ENCODE measurements around the gene RHOG.

RHOG gene

GRCh38 chr11:3835751-3836150 is 5.0 kb downstream of the RHOG start:
- CTCF ChIA-PET = interaction anchor here (1.0 to 19.0 kb wide), 9 partner anchors 14 to 237 kb away, joined by 3 to 314 read pairs (median 7); partner anchors contain the start of genes PGAP2, RHOG and STIM1
- no peak for DNase-seq

GRCh38 chr11:3834664-3835461 is 5.9 kb downstream of the RHOG start:
- POLR2A ChIA-PET = interaction anchor here (0.8 kb wide), 1 partner anchor 159 kb away, joined by 3 read pairs; no protein-coding TSS in a partner anchor
- peaks cover 60 to 98% (median 94%) of the 10 kb centered on the region in 4 experiments for H3K4me1 ChIP-seq (ENCODE audit: control extremely low read depth in 1 of 4, control insufficient read depth in 4 of 4, insufficient read depth in 4 of 4, low read length in 3 of 4)
- CTCF ChIA-PET = interaction anchor here (1.0 to 19.0 kb wide), 7 partner anchors 13 to 238 kb away, joined by 3 to 314 read pairs (median 7); partner anchors contain the start of genes PGAP2, RHOG and STIM1

More at GRCh38 chr11:3835751-3836150, 5.0 kb downstream of the RHOG start:
- POLR2A ChIA-PET = no interaction called here
- H3K27me3 ChIP-seq (replicated peaks in 2 of 5; ENCODE audit: control insufficient read depth in 4 of 5, insufficient read depth in 5 of 5, low read length in 4 of 5) = no peaks in the 10 kb centered on the region
- H3K4me1 ChIP-seq (ENCODE audit: control extremely low read depth in 1 of 4, control insufficient read depth in 4 of 4, insufficient read depth in 4 of 4, low read length in 3 of 4) = peaks cover 53 to 93% (median 92%) of the 10 kb centered on the region in 4 experiments
- WGBS (ENCODE audit: insufficient coverage) = 52% methylated on average over 3 of the region's 4 CpGs
- H3K36me3 ChIP-seq (ENCODE audit: control insufficient read depth in 4 of 4, insufficient read depth in 4 of 4, low read length in 3 of 4) = peaks cover 0 to 49% (median 1%) of the 10 kb centered on the region in 4 experiments
- peak overlapping the region; percentile 58 to 77 for H3K27ac ChIP-seq (ENCODE audit: insufficient read depth in 1 of 2, low read depth in 1 of 2, low read length in 2 of 2, poor library complexity in 1 of 2, severe bottlenecking in 2 of 2)
- H3K9me3 ChIP-seq (ENCODE audit: control extremely low read depth in 1 of 5, control insufficient read depth in 4 of 5, insufficient read depth in 2 of 5, low read depth in 1 of 5, low read length in 4 of 5) = no peaks in the 10 kb centered on the region
- peak overlapping the region in 5 of 7 experiments; percentile 21 to 65 (median 50) for H3K4me3 ChIP-seq (ENCODE audit: control insufficient read depth in 1 of 7, extremely low read depth in 1 of 7, insufficient read depth in 4 of 7, low read depth in 2 of 7, low read length in 6 of 7)

GRCh38 chr11:3834349-3834663 is 6.5 kb downstream of the RHOG start:
- WGBS (ENCODE audit: insufficient coverage) = 24% methylated on average over 3 of the region's 4 CpGs
- Histone ChIP-seq H3K4me1 (ENCODE audit: control extremely low read depth in 1 of 4, control insufficient read depth in 4 of 4, insufficient read depth in 4 of 4, low read length in 3 of 4) (peaks cover 61 to 92% (median 89%) of the 10 kb centered on the region in 4 experiments), H3K27ac (ENCODE audit: insufficient read depth in 1 of 2, low read depth in 1 of 2, low read length in 2 of 2, poor library complexity in 1 of 2, severe bottlenecking in 2 of 2) (peak overlapping the region; percentile 4 to 77), H3K9me3 (ENCODE audit: control extremely low read depth in 1 of 5, control insufficient read depth in 4 of 5, insufficient read depth in 2 of 5, low read depth in 1 of 5, low read length in 4 of 5) (no peaks in the 10 kb centered on the region), H3K4me3 (ENCODE audit: control insufficient read depth in 1 of 7, extremely low read depth in 1 of 7, insufficient read depth in 4 of 7, low read depth in 2 of 7, low read length in 6 of 7) (peak overlapping the region in 6 of 7 experiments; percentile 26 to 65 (median 49)), H3K36me3 (ENCODE audit: control insufficient read depth in 4 of 4, insufficient read depth in 4 of 4, low read length in 3 of 4) (peaks cover 4 to 58% (median 10%) of the 10 kb centered on the region in 4 experiments), H3K27me3 (replicated peaks in 2 of 5; ENCODE audit: control insufficient read depth in 4 of 5, insufficient read depth in 5 of 5, low read length in 4 of 5) (no peaks in the 10 kb centered on the region)
- POLR2A ChIA-PET = interaction anchor here (0.8 kb wide), 1 partner anchor 158 kb away, joined by 3 read pairs; no protein-coding TSS in a partner anchor
- DNase-seq = no peak
- CTCF ChIA-PET = interaction anchor here (1.3 to 19.0 kb wide), 3 partner anchors 12 to 239 kb away, joined by 6 to 314 read pairs (median 266); partner anchors contain the start of genes RHOG and STIM1

More at GRCh38 chr11:3834664-3835461, 5.9 kb downstream of the RHOG start:
- H3K27ac ChIP-seq (ENCODE audit: insufficient read depth in 1 of 2, low read depth in 1 of 2, low read length in 2 of 2, poor library complexity in 1 of 2, severe bottlenecking in 2 of 2) = peak overlapping the region; percentile 58 to 77
- H3K4me3 ChIP-seq (ENCODE audit: control insufficient read depth in 1 of 7, extremely low read depth in 1 of 7, insufficient read depth in 4 of 7, low read depth in 2 of 7, low read length in 6 of 7) = peak overlapping the region in 6 of 7 experiments; percentile 26 to 65 (median 49)
- 50% methylated on average over 4 of the region's 7 CpGs for WGBS (ENCODE audit: insufficient coverage)
- no peaks in the 10 kb centered on the region for H3K27me3 ChIP-seq (replicated peaks in 2 of 5; ENCODE audit: control insufficient read depth in 4 of 5, insufficient read depth in 5 of 5, low read length in 4 of 5)
- no peaks in the 10 kb centered on the region for H3K9me3 ChIP-seq (ENCODE audit: control extremely low read depth in 1 of 5, control insufficient read depth in 4 of 5, insufficient read depth in 2 of 5, low read depth in 1 of 5, low read length in 4 of 5)
- DNase-seq = peak; percentile 56 to 74 (median 68)
- peaks cover 3 to 54% (median 7%) of the 10 kb centered on the region in 4 experiments for H3K36me3 ChIP-seq (ENCODE audit: control insufficient read depth in 4 of 4, insufficient read depth in 4 of 4, low read length in 3 of 4)

- Histone ChIP-seq H3K36me3 (ENCODE audit: control insufficient read depth in 4 of 4, insufficient read depth in 4 of 4, low read length in 3 of 4) (peaks cover 4 to 58% (median 12%) of the 10 kb centered on the region in 4 experiments), H3K9me3 (ENCODE audit: control extremely low read depth in 1 of 5, control insufficient read depth in 4 of 5, insufficient read depth in 2 of 5, low read depth in 1 of 5, low read length in 4 of 5) (no peaks in the 10 kb centered on the region), H3K27ac (ENCODE audit: insufficient read depth in 1 of 2, low read depth in 1 of 2, low read length in 2 of 2, poor library complexity in 1 of 2, severe bottlenecking in 2 of 2) (peak overlapping the region in 1 of 2 experiments; percentile 77), H3K27me3 (replicated peaks in 2 of 5; ENCODE audit: control insufficient read depth in 4 of 5, insufficient read depth in 5 of 5, low read length in 4 of 5) (no peaks in the 10 kb centered on the region), H3K4me1 (ENCODE audit: control extremely low read depth in 1 of 4, control insufficient read depth in 4 of 4, insufficient read depth in 4 of 4, low read length in 3 of 4) (peaks cover 58 to 84% (median 81%) of the 10 kb centered on the region in 4 experiments), H3K4me3 (ENCODE audit: control insufficient read depth in 1 of 7, extremely low read depth in 1 of 7, insufficient read depth in 4 of 7, low read depth in 2 of 7, low read length in 6 of 7) (peak overlapping the region in 2 of 7 experiments; percentile 9 to 57)
- POLR2A ChIA-PET = interaction anchor here (0.7 kb wide), 1 partner anchor 1968 kb away, joined by 3 read pairs; no protein-coding TSS in a partner anchor
- CTCF ChIA-PET = interaction anchor here (0.7 to 19.0 kb wide), 5 partner anchors 12 to 240 kb away, joined by 4 to 314 read pairs (median 6); partner anchors contain the start of genes RHOG and STIM1
- peak in 1 of 3 donors; percentile 43 for DNase-seq
- WGBS (ENCODE audit: insufficient coverage) = no CpG with 5 or more reads among the region's 2 CpGs
These were observed 7.3 kb downstream of the RHOG start for GRCh38 chr11:3833449-3833848.

GRCh38 chr11:3832816-3833215 is 7.9 kb downstream of the RHOG start:
- Histone ChIP-seq H3K4me1 (ENCODE audit: control extremely low read depth in 1 of 4, control insufficient read depth in 4 of 4, insufficient read depth in 4 of 4, low read length in 3 of 4) (peaks cover 52 to 77% (median 75%) of the 10 kb centered on the region in 4 experiments), H3K36me3 (ENCODE audit: control insufficient read depth in 4 of 4, insufficient read depth in 4 of 4, low read length in 3 of 4) (peaks cover 7 to 64% (median 16%) of the 10 kb centered on the region in 4 experiments), H3K4me3 (ENCODE audit: control insufficient read depth in 1 of 7, extremely low read depth in 1 of 7, insufficient read depth in 4 of 7, low read depth in 2 of 7, low read length in 6 of 7) (peak overlapping the region in 2 of 7 experiments; percentile 1 to 19), H3K9me3 (ENCODE audit: control extremely low read depth in 1 of 5, control insufficient read depth in 4 of 5, insufficient read depth in 2 of 5, low read depth in 1 of 5, low read length in 4 of 5) (no peaks in the 10 kb centered on the region), H3K27ac (ENCODE audit: insufficient read depth in 1 of 2, low read depth in 1 of 2, low read length in 2 of 2, poor library complexity in 1 of 2, severe bottlenecking in 2 of 2) (peak overlapping the region in 1 of 2 experiments; percentile 77), H3K27me3 (replicated peaks in 2 of 5; ENCODE audit: control insufficient read depth in 4 of 5, insufficient read depth in 5 of 5, low read length in 4 of 5) (no peaks in the 10 kb centered on the region)
- 83% methylated on average over 1 of the region's 2 CpGs for WGBS (ENCODE audit: insufficient coverage)
- ChIA-PET POLR2A (interaction anchor here (0.7 kb wide), 1 partner anchor 1967 kb away, joined by 3 read pairs; no protein-coding TSS in a partner anchor), CTCF (interaction anchor here (0.7 to 19.0 kb wide), 7 partner anchors 11 to 241 kb away, joined by 4 to 314 read pairs (median 6); partner anchors contain the start of genes PGAP2, RHOG and STIM1)
- DNase-seq = no peak

GRCh38 chr11:3831378-3832239 is 9.2 kb downstream of the RHOG start:
- peaks cover 44 to 68% (median 63%) of the 10 kb centered on the region in 4 experiments for H3K4me1 ChIP-seq (ENCODE audit: control extremely low read depth in 1 of 4, control insufficient read depth in 4 of 4, insufficient read depth in 4 of 4, low read length in 3 of 4)
- no peaks in the 10 kb centered on the region for H3K27me3 ChIP-seq (replicated peaks in 2 of 5; ENCODE audit: control insufficient read depth in 4 of 5, insufficient read depth in 5 of 5, low read length in 4 of 5)
- 47% methylated on average over 12 of the region's 13 CpGs for WGBS (ENCODE audit: insufficient coverage)
- peak in 2 of 3 donors; percentile 32 to 49 for DNase-seq
- peak overlapping the region in 2 of 7 experiments; percentile 6 to 10 for H3K4me3 ChIP-seq (ENCODE audit: control insufficient read depth in 1 of 7, extremely low read depth in 1 of 7, insufficient read depth in 4 of 7, low read depth in 2 of 7, low read length in 6 of 7)
- ChIA-PET POLR2A (interaction anchor here (1.4 to 2.3 kb wide), 2 partner anchors 8 to 23 kb away, joined by 3 to 10 read pairs; partner anchors contain the start of gene RHOG), CTCF (interaction anchor here (0.7 to 19.0 kb wide), 7 partner anchors 10 to 241 kb away, joined by 3 to 314 read pairs (median 5); partner anchors contain the start of genes PGAP2, RHOG and STIM1)
- no peaks in the 10 kb centered on the region for H3K9me3 ChIP-seq (ENCODE audit: control extremely low read depth in 1 of 5, control insufficient read depth in 4 of 5, insufficient read depth in 2 of 5, low read depth in 1 of 5, low read length in 4 of 5)
- peak overlapping the region; percentile 21 to 77 for H3K27ac ChIP-seq (ENCODE audit: insufficient read depth in 1 of 2, low read depth in 1 of 2, low read length in 2 of 2, poor library complexity in 1 of 2, severe bottlenecking in 2 of 2)
- H3K36me3 ChIP-seq (ENCODE audit: control insufficient read depth in 4 of 4, insufficient read depth in 4 of 4, low read length in 3 of 4) = peaks cover 15 to 76% (median 27%) of the 10 kb centered on the region in 4 experiments
